ENCODE results near the gene PRPF31. TPM values are rescaled to one million over a fixed set of nuclear protein-coding genes. Genes with fewer than 3 reads are reported as not detected.

Gene PRPF31
- total and polyA plus RNA-seq, 3 donors from 2014 or later, result 56.4 to 66.6 (median 60.1) TPM

- intact Hi-C loops (cut with DNase I; ENCODE audit: low total_unique reads), result no loop called here
- Histone ChIP-seq H3K4me3 (no peak overlapping the region), H3K9me3 (no peaks in the 10 kb centered on the region), H3K36me3 (ENCODE audit: low read depth, missing control alignments) (no peaks in the 10 kb centered on the region), H3K27me3 (no peaks in the 10 kb centered on the region), H3K27ac (no peak overlapping the region), H3K4me1 (peaks cover 6% of the 10 kb centered on the region)
- no peak for DNase-seq
- 59 to 80% methylated on average over 7 to 15 of the region's 15 CpGs for WGBS, 2 donors
- TF ChIP-seq CTCF (IDR thresholded peaks at IDR 0.05) (no peak), POLR2A (IDR thresholded peaks at IDR 0.05) (no peak)
Observed at GRCh38 chr19:54173359-54173699, 57.8 kb downstream of the PRPF31 start.

GRCh38 chr19:54173951-54174834, 58.6 kb downstream of the PRPF31 start:
- Histone ChIP-seq H3K4me1 (peaks cover 6% of the 10 kb centered on the region), H3K27ac (no peak overlapping the region), H3K36me3 (ENCODE audit: low read depth, missing control alignments) (no peaks in the 10 kb centered on the region), H3K9me3 (no peaks in the 10 kb centered on the region), H3K27me3 (no peaks in the 10 kb centered on the region), H3K4me3 (no peak overlapping the region)
- no peak for DNase-seq
- intact Hi-C loops (cut with DNase I; ENCODE audit: low total_unique reads), result no loop called here
- no peak for TF ChIP-seq POLR2A (IDR thresholded peaks at IDR 0.05)
- no peak for TF ChIP-seq CTCF (IDR thresholded peaks at IDR 0.05)
- 59 to 82% methylated on average over 6 to 19 of the region's 25 CpGs for WGBS, 2 donors

- Histone ChIP-seq H3K36me3 (ENCODE audit: low read depth, missing control alignments) (no peaks in the 10 kb centered on the region), H3K27ac (no peak overlapping the region), H3K27me3 (no peaks in the 10 kb centered on the region), H3K4me3 (no peak overlapping the region), H3K9me3 (no peaks in the 10 kb centered on the region), H3K4me1 (no peaks in the 10 kb centered on the region)
- WGBS, 2 donors, result 66 to 90% methylated on average over 7 to 21 of the region's 23 CpGs
- intact Hi-C loops (cut with DNase I; ENCODE audit: low total_unique reads), result no loop called here
- no peak for TF ChIP-seq CTCF (IDR thresholded peaks at IDR 0.05)
- TF ChIP-seq POLR2A (IDR thresholded peaks at IDR 0.05), result no peak
- DNase-seq, result peak; percentile 57
Observed at GRCh38 chr19:54178581-54179261, 63.2 kb downstream of the PRPF31 start.

GRCh38 chr19:54179262-54179852, 63.8 kb downstream of the PRPF31 start:
- TF ChIP-seq CTCF (IDR thresholded peaks at IDR 0.05) (no peak), POLR2A (IDR thresholded peaks at IDR 0.05) (no peak)
- intact Hi-C loops (cut with DNase I; ENCODE audit: low total_unique reads), result no loop called here
- no peaks in the 10 kb centered on the region for H3K4me1 ChIP-seq
- H3K36me3 ChIP-seq (ENCODE audit: low read depth, missing control alignments), result no peaks in the 10 kb centered on the region
- no peak overlapping the region for H3K4me3 ChIP-seq
- no peak overlapping the region for H3K27ac ChIP-seq
- 78 to 81% methylated on average over 10 of the region's 10 CpGs for WGBS, 2 donors
- no peaks in the 10 kb centered on the region for H3K9me3 ChIP-seq
- DNase-seq, result no peak
- H3K27me3 ChIP-seq, result no peaks in the 10 kb centered on the region
